HepG2 (cell line): ENCODE measurements around the gene CKMT2. TPM values are rescaled to one million over a fixed set of nuclear protein-coding genes. Genes with fewer than 3 reads are reported as not detected.

Experiments used
- ATAC-seq: fragments of 200-7000 bp; cut with Tn5 transposase; 3 replicates; pipeline ENCODE4 v1.9.1; 2020; ENCODE audit warnings: mild to moderate bottlenecking, moderate library complexity
- BruUV-seq: library from RNA; stranded (reverse); fragments of 400-500 nt; replicated peaks from 2 replicates; lab custom pipeline; 2021; lab: Mats Ljungman, UMichigan
- CTCF ChIA-PET: fragments of 300-600 bp; formaldehyde crosslinking; extraction: SDS; loops from one replicate; lab custom pipeline; 2021; ENCODE audit warnings: low total read pairs, inconsistent platforms, low intra/inter-chr PET ratio; lab: Yijun Ruan, JAX
- POLR2A ChIA-PET: fragments of 350-600 bp; sonication (Branson Sonifier 250); formaldehyde crosslinking; loops from one replicate; lab custom pipeline; 2020; ENCODE audit warnings: antibody characterized with exemption, inconsistent platforms; lab: Yijun Ruan, JAX
- DNase-seq: peaks from one replicate; pipeline ENCODE4 v3.0.0-alpha.2; 2015; ENCODE audit warnings: low spot score
- FAIRE-seq: peaks from 3 replicates; lab custom pipeline; 2011; peaks lifted over from hg19 to GRCh38; lab: Jason Lieb, UNC
- H2AFZ ChIP-seq: one replicate; pipeline ENCODE4 v1.6.1; 2011; ENCODE audit warnings: low read length, inconsistent platforms
- H3K27ac ChIP-seq: fragments of 300-600 bp; 3 replicates; pipeline ENCODE4 v1.8.0; 2011; ENCODE audit warnings: mixed run types, mild to moderate bottlenecking, mixed read lengths, low read length, inconsistent platforms; ENCODE audit not compliant: insufficient read depth; ENCODE audit errors: extremely low read length
- H3K27me3 ChIP-seq, 2 experiments: fragments of 200-600 bp in 1 of 2; 2 replicates in 1 of 2; 3 replicates in 1 of 2; pipeline versions ENCODE4 v1.6.0 to v1.8.0; 2011; ENCODE audit warnings: low read length in 2 of 2, mild to moderate bottlenecking in 2 of 2, moderate library complexity in 2 of 2, inconsistent platforms in 1 of 2; ENCODE audit not compliant: insufficient read depth in 2 of 2, control insufficient read depth in 1 of 2
- H3K36me3 ChIP-seq, 2 experiments: fragments of 200-600 bp in 1 of 2; replicated peaks in 1 of 2; 2 replicates in 1 of 2; 3 replicates in 1 of 2; pipeline versions ENCODE4 v1.5.1 to v1.8.0; 2011; ENCODE audit warnings: low read length in 2 of 2, inconsistent platforms in 1 of 2; ENCODE audit not compliant: insufficient read depth in 2 of 2, control insufficient read depth in 1 of 2
- H3K4me1 ChIP-seq: 2 replicates; pipeline ENCODE4 v1.5.1; 2012; ENCODE audit warnings: low read length, inconsistent platforms; ENCODE audit not compliant: insufficient read depth
- H3K4me2 ChIP-seq: 2 replicates; pipeline ENCODE4 v1.6.0; 2011; ENCODE audit warnings: low read depth, low read length, inconsistent platforms
- H3K4me3 ChIP-seq, 3 experiments: fragments of 200-600 bp in 1 of 3; sonication (generic), shearing (Covaris generic) in 1 of 3; replicated peaks in 1 of 3; 2 replicates each; pipeline ENCODE4 v1.5.1; 2011 to 2016; ENCODE audit warnings: low read length in 3 of 3, inconsistent platforms in 2 of 3, low read depth in 2 of 3, mild to moderate bottlenecking in 2 of 3, control low read depth in 1 of 3, mixed read lengths in 1 of 3; ENCODE audit not compliant: insufficient read depth in 1 of 3
- H3K79me2 ChIP-seq: one replicate; pipeline ENCODE4 v1.6.1; 2011; ENCODE audit warnings: low read length, inconsistent platforms; ENCODE audit not compliant: insufficient read depth
- H3K9ac ChIP-seq: 2 replicates; pipeline ENCODE4 v1.6.0; 2011; ENCODE audit warnings: mild to moderate bottlenecking, low read depth, low read length, inconsistent platforms; ENCODE audit not compliant: insufficient read depth
- H3K9me3 ChIP-seq: 2 replicates; pipeline ENCODE4 v1.5.1; 2012; ENCODE audit warnings: mild to moderate bottlenecking, low read length
- H4K20me1 ChIP-seq: 2 replicates; pipeline ENCODE4 v1.6.0; 2011; ENCODE audit warnings: inconsistent platforms, mild to moderate bottlenecking, low read length, moderate library complexity; ENCODE audit not compliant: insufficient read depth
- DBP ChIP-seq: sonication (generic); formaldehyde crosslinking; IDR thresholded peaks from 2 replicates; pipeline ENCODE4 v1.4.0; 2020; ENCODE audit warnings: missing genetic modification reagents; ENCODE audit errors: not compliant biosample characterization
- E2F5 ChIP-seq: sonication (generic); formaldehyde crosslinking; conservative IDR thresholded peaks from 2 replicates; pipeline ENCODE4 v1.4.0; 2020; ENCODE audit warnings: missing genetic modification reagents
- ZBTB26 ChIP-seq: IDR thresholded peaks from 2 replicates; pipeline ENCODE4 v1.6.1; 2016; ENCODE audit warnings: missing compliant biosample characterization, missing genetic modification reagents, borderline replicate concordance
- ZNF776 ChIP-seq: sonication (generic); formaldehyde crosslinking; IDR thresholded peaks from 2 replicates; pipeline ENCODE4 v1.4.0; 2020; ENCODE audit warnings: mild to moderate bottlenecking, missing genetic modification reagents
- ZXDC ChIP-seq: sonication (generic); formaldehyde crosslinking; IDR thresholded peaks from 2 replicates; pipeline ENCODE4 v1.5.0; 2020; ENCODE audit warnings: mild to moderate bottlenecking, missing genetic modification reagents
- WGBS: methylation state at CpG from one replicate; pipeline ENCODE4 v1.1.6; 2017; ENCODE audit warnings: low lambda C conversion rate; 5-methylcytosine and 5-hydroxymethylcytosine counted together
- in situ Hi-C: cut with HindIII; loops from 2 replicates; pipeline ENCODE4 v1.10.0; 2017; ENCODE audit warnings: low pct_unique_long_range_greater_than_20kb; ENCODE audit not compliant: extremely low pct_ligation_motif_present
- intact Hi-C: fragments of 100-400 bp; cut with micrococcal nuclease; formaldehyde crosslinking; loops from one replicate; pipeline ENCODE4 v1.10.0; 2022; ENCODE audit not compliant: unreplicated experiment
- polyA plus RNA-seq, 8 experiments: library from polyadenylated mRNA; depleted of rRNA in 3 of 8; stranded (reverse) in 7 of 8; unstranded in 1 of 8; fragments of >200 nt; fragmentation: Illumina TruSeq in 4 of 8; extraction: Trizol in 4 of 8; gene quantifications; 2 replicates each; pipeline versions ENCODE4 v1.2.1 to v1.2.3, GENCODE V29; 2011 to 2016; ENCODE audit warnings: low read depth in 4 of 8, missing spikeins in 1 of 8, mixed read lengths in 1 of 8; ENCODE audit not compliant: insufficient read depth in 1 of 8
- total RNA-seq, 5 experiments: library from RNA; depleted of rRNA; stranded (reverse); fragments of >200 nt; fragmentation: Illumina TruSeq; extraction: Trizol; gene quantifications; 2 replicates each; pipeline ENCODE4 v1.2.3, GENCODE V29; 2016; ENCODE audit warnings: low read depth in 1 of 5

CKMT2 gene
- total and polyA plus RNA-seq, 2 of the 13 experiments (the other 11 are each of a cell fraction or from before 2014, with no cell fraction given): 1.2 to 8.8 TPM

- POLR2A ChIA-PET: no interaction called here
- in situ Hi-C loops (no loop called here), intact Hi-C loops (no loop called here)
- no peak overlapping the region for H3K9ac ChIP-seq
- ATAC-seq: no peak
- DNase-seq: no peak
- no peaks in the 10 kb centered on the region for H3K4me1 ChIP-seq
- H3K36me3 ChIP-seq: peaks cover 0 to 5% of the 10 kb centered on the region in 2 experiments; a peak in 1 of 5 replicates
- H3K4me3 ChIP-seq: no peak overlapping the region
- no TSS peak for BruUV-seq
- WGBS: 96% methylated on average over 8 of the region's 8 CpGs
- H2AFZ ChIP-seq: no peak overlapping the region
- no peak for FAIRE-seq
- H3K27ac ChIP-seq: no peak overlapping the region
- H3K27me3 ChIP-seq: no peaks in the 10 kb centered on the region
- H3K79me2 ChIP-seq: no peaks in the 10 kb centered on the region
- TF ChIP-seq ZNF776 (no peak), DBP (CRISPR knock-in tag) (no peak), E2F5 (CRISPR knock-in tag) (no peak), ZBTB26 (CRISPR knock-in tag) (no peak), ZXDC (CRISPR knock-in tag) (no peak)
- no peaks in the 10 kb centered on the region for H3K9me3 ChIP-seq
- no peak overlapping the region for H3K4me2 ChIP-seq
- H4K20me1 ChIP-seq: no peaks in the 10 kb centered on the region
- CTCF ChIA-PET: no interaction called here
Measured at GRCh38 chr5:81241961-81242648, 9.0 kb downstream of the CKMT2 start.
